ENCODE data around the gene VARS2.

The VARS2 gene

DNA sequence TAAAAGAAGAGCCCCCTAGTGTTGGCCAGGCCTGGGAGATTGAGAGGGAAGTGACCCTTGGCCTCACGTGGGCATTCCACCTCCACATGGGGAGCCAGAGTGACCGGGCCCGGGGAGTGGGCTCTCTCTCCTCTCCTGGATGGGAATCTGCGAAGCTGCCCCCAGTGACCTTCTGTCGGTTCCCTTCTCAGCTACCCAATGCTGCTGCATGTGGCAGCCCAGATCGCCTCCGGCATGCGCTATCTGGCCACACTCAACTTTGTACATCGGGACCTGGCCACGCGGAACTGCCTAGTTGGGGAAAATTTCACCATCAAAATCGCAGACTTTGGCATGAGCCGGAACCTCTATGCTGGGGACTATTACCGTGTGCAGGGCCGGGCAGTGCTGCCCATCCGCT is 16.2 kb upstream of the VARS2 start:
- Histone ChIP-seq H3K36me3 (ENCODE audit: control insufficient read depth in 2 of 2, insufficient read depth in 1 of 2, low read length in 2 of 2) (peaks cover 22 to 67% of the 10 kb centered on the region in 2 experiments), H3K9me3 (ENCODE audit: control insufficient read depth, insufficient read depth, low read depth, low read length) (no peaks in the 10 kb centered on the region), H3K4me1 (ENCODE audit: control insufficient read depth, insufficient read depth, low read length) (no peaks in the 10 kb centered on the region), H3K27ac (ENCODE audit: extremely low read depth, low read depth, low read length) (no peak overlapping the region), H3K4me3 (ENCODE audit: low read depth, low read length) (no peak overlapping the region)
- CTCF ChIA-PET: interaction anchor here (0.6 to 0.7 kb wide), 2 partner anchors 87 to 585 kb away, joined by 3 read pairs; no protein-coding TSS in a partner anchor
- TF ChIP-seq BCL11A (tag by site-specific recombination; IDR thresholded peaks at IDR 0.05; ENCODE audit: low read depth) (no peak), ZNF76 (tag by site-specific recombination; IDR thresholded peaks at IDR 0.05; ENCODE audit: borderline replicate concordance, low read depth) (no peak), ZNF132 (tag by site-specific recombination; IDR thresholded peaks at IDR 0.05; ENCODE audit: borderline replicate concordance) (no peak), ZNF211 (tag by site-specific recombination; IDR thresholded peaks at IDR 0.05; ENCODE audit: low read depth) (no peak), ZNF112 (tag by site-specific recombination; IDR thresholded peaks at IDR 0.05) (no peak), ZNF571 (tag by site-specific recombination; IDR thresholded peaks at IDR 0.05) (no peak), GFI1B (tag by site-specific recombination; IDR thresholded peaks at IDR 0.05) (no peak), ZNF660 (tag by site-specific recombination; IDR thresholded peaks at IDR 0.05) (no peak), EGR2 (tag by site-specific recombination; IDR thresholded peaks at IDR 0.05; ENCODE audit: low read depth) (no peak)
- TF ChIP-seq, protein P1, sequence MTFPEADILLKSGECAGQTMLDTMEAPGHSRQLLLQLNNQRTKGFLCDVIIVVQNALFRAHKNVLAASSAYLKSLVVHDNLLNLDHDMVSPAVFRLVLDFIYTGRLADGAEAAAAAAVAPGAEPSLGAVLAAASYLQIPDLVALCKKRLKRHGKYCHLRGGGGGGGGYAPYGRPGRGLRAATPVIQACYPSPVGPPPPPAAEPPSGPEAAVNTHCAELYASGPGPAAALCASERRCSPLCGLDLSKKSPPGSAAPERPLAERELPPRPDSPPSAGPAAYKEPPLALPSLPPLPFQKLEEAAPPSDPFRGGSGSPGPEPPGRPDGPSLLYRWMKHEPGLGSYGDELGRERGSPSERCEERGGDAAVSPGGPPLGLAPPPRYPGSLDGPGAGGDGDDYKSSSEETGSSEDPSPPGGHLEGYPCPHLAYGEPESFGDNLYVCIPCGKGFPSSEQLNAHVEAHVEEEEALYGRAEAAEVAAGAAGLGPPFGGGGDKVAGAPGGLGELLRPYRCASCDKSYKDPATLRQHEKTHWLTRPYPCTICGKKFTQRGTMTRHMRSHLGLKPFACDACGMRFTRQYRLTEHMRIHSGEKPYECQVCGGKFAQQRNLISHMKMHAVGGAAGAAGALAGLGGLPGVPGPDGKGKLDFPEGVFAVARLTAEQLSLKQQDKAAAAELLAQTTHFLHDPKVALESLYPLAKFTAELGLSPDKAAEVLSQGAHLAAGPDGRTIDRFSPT (tag by site-specific recombination; IDR thresholded peaks at IDR 0.05): no peak
- POLR2A ChIA-PET: no interaction called here

DNA sequence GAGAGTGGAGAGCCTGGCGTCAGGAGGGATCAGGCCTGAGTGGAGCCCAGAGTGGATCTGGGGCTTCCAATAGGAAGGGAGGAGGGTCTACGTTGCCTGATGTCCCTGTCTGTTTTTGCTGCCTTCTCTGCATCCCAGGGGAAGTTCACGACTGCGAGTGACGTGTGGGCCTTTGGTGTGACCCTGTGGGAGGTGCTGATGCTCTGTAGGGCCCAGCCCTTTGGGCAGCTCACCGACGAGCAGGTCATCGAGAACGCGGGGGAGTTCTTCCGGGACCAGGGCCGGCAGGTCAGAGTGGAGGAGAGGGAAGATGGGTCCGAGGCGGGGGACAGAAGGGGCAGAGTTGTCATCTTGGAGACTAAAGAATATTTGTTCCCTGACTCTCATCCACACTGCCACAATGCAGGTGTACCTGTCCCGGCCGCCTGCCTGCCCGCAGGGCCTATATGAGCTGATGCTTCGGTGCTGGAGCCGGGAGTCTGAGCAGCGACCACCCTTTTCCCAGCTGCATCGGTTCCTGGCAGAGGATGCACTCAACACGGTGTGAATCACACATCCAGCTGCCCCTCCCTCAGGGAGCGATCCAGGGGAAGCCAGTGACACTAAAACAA is 15.2 kb upstream of the VARS2 start:
- ChIA-PET CTCF (interaction anchor here (0.7 to 1.4 kb wide), 3 partner anchors 15 to 218 kb away, joined by 3 read pairs; partner anchors contain the start of gene VARS2), POLR2A (interaction anchor here (1.1 kb wide), 1 partner anchor 10 kb away, joined by 3 read pairs; no protein-coding TSS in a partner anchor)
- Histone ChIP-seq H3K36me3 (ENCODE audit: control insufficient read depth in 2 of 2, insufficient read depth in 1 of 2, low read length in 2 of 2) (peaks cover 22 to 58% of the 10 kb centered on the region in 2 experiments), H3K4me1 (ENCODE audit: control insufficient read depth, insufficient read depth, low read length) (no peaks in the 10 kb centered on the region), H3K9me3 (ENCODE audit: control insufficient read depth, insufficient read depth, low read depth, low read length) (no peaks in the 10 kb centered on the region), H3K27ac (ENCODE audit: extremely low read depth, low read depth, low read length) (no peak overlapping the region), H3K4me3 (ENCODE audit: low read depth, low read length) (no peak overlapping the region)
- TF ChIP-seq ZBTB17 (tag by site-specific recombination; IDR thresholded peaks at IDR 0.05): peak; percentile 70
- no peak for TF ChIP-seq ZNF830 (tag by site-specific recombination; IDR thresholded peaks at IDR 0.05; ENCODE audit: low read depth)

DNA sequence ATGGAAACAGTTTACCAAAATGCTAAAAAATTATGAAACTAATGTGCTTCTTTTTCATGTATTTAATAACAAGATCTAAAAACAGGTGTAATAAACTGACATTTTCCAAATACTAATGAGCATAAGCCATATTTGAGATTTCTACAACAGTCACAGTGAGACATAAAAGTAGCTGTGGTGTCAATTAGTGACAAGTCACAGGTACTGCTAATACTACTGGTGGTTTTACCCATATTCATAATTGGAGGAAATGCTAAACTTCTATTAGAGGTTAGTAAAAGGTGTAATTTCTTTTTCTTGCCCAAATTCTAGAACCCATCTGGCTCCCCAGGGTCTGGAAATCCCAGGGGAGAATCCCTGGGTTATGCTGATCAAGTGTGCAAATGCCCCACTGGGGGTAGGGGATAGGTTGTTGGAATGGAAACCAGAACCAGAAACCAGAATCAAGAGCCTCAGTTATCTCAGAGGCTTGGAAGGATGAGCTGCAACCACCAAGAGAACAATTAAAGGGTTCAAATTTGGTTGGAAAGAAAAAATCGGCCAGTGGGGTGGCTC is 13.1 kb upstream of the VARS2 start:
- Histone ChIP-seq H3K4me1 (ENCODE audit: control insufficient read depth, insufficient read depth, low read length) (no peaks in the 10 kb centered on the region), H3K36me3 (ENCODE audit: control insufficient read depth in 2 of 2, insufficient read depth in 1 of 2, low read length in 2 of 2) (peaks cover 11 to 40% of the 10 kb centered on the region in 2 experiments; a peak in 2 of 3 replicates), H3K27ac (ENCODE audit: extremely low read depth, low read depth, low read length) (no peak overlapping the region), H3K4me3 (ENCODE audit: low read depth, low read length) (no peak overlapping the region), H3K9me3 (ENCODE audit: control insufficient read depth, insufficient read depth, low read depth, low read length) (no peaks in the 10 kb centered on the region)
- ChIA-PET POLR2A (interaction anchor here (0.6 kb wide), 1 partner anchor 86 kb away, joined by 3 read pairs; no protein-coding TSS in a partner anchor), CTCF (interaction anchor here (1.1 to 1.6 kb wide), 3 partner anchors 74 to 356 kb away, joined by 3 read pairs; no protein-coding TSS in a partner anchor)
- TF ChIP-seq ZNF274 (IDR thresholded peaks at IDR 0.05; ENCODE audit: low read length): no peak
- no peak for TF ChIP-seq ZNF274 (tag by site-specific recombination; IDR thresholded peaks at IDR 0.05; ENCODE audit: borderline replicate concordance)
- no peak for TF ChIP-seq ZNF830 (tag by site-specific recombination; IDR thresholded peaks at IDR 0.05; ENCODE audit: low read depth)
- TF ChIP-seq FEZF1 (tag by site-specific recombination; IDR thresholded peaks at IDR 0.05): no peak
- no peak for TF ChIP-seq BCL11A (tag by site-specific recombination; IDR thresholded peaks at IDR 0.05; ENCODE audit: low read depth)
- TF ChIP-seq ZNF610 (tag by site-specific recombination; IDR thresholded peaks at IDR 0.05; ENCODE audit: borderline replicate concordance): no peak
- TF ChIP-seq ZNF561 (tag by site-specific recombination; IDR thresholded peaks at IDR 0.05; ENCODE audit: borderline replicate concordance): no peak
- TF ChIP-seq ZIC2 (tag by site-specific recombination; IDR thresholded peaks at IDR 0.05): no peak
- no peak for TF ChIP-seq GLIS2 (tag by site-specific recombination; IDR thresholded peaks at IDR 0.05)
- TF ChIP-seq BCL11B (tag by site-specific recombination; IDR thresholded peaks at IDR 0.05; ENCODE audit: low read depth): no peak
- no peak for TF ChIP-seq ZNF48 (tag by site-specific recombination; IDR thresholded peaks at IDR 0.05)
- no peak for TF ChIP-seq WT1 (tag by site-specific recombination; IDR thresholded peaks at IDR 0.05)
- TF ChIP-seq KLF9 (tag by site-specific recombination; IDR thresholded peaks at IDR 0.05; ENCODE audit: low read depth): no peak
- TF ChIP-seq ZEB2 (tag by site-specific recombination; IDR thresholded peaks at IDR 0.05): no peak
- TF ChIP-seq ZNF335 (tag by site-specific recombination; conservative IDR thresholded peaks at IDR 0.05): no peak
- no peak for TF ChIP-seq MYNN (tag by site-specific recombination; IDR thresholded peaks at IDR 0.05; ENCODE audit: borderline replicate concordance)
